Ishikawa (cell line): ENCODE measurements around the gene ANO6.

Source experiments
- CEBPB ChIP-seq: IDR thresholded peaks from 2 replicates; pipeline ENCODE4 v1.6.1; 2012
- CREB1 ChIP-seq: IDR thresholded peaks from 2 replicates; pipeline ENCODE4 v1.6.1; 2012; ENCODE audit warnings: low read depth
- EP300 ChIP-seq: IDR thresholded peaks from 2 replicates; pipeline ENCODE4 v1.6.1; 2012; ENCODE audit warnings: borderline replicate concordance
- FOXM1 ChIP-seq: IDR thresholded peaks from 2 replicates; pipeline ENCODE4 v1.6.1; 2012; ENCODE audit warnings: low read depth, borderline replicate concordance
- NFIC ChIP-seq: IDR thresholded peaks from 2 replicates; pipeline ENCODE4 v1.6.1; 2012
- RAD21 ChIP-seq: IDR thresholded peaks from 2 replicates; pipeline ENCODE4 v1.6.1; 2012; ENCODE audit warnings: low read depth
- TAF1 ChIP-seq: IDR thresholded peaks from 2 replicates; pipeline ENCODE4 v1.6.1; 2012; ENCODE audit warnings: low read depth, mild to moderate bottlenecking
- TCF12 ChIP-seq: IDR thresholded peaks from 2 replicates; pipeline ENCODE4 v1.6.1; 2012; ENCODE audit warnings: low read depth
- TEAD4 ChIP-seq: IDR thresholded peaks from 2 replicates; pipeline ENCODE4 v1.6.1; 2012
- USF1 ChIP-seq: IDR thresholded peaks from 2 replicates; pipeline ENCODE4 v1.6.1; 2012
- ZBTB7A ChIP-seq: IDR thresholded peaks from 2 replicates; pipeline ENCODE4 v1.6.1; 2012; ENCODE audit warnings: low read depth
- TF ChIP-seq, protein P1 (sequence below): IDR thresholded peaks from 2 replicates; pipeline ENCODE4 v1.6.1; 2012
- TF ChIP-seq, protein P2 (sequence below): IDR thresholded peaks from 2 replicates; pipeline ENCODE4 v1.6.1; 2012; ENCODE audit warnings: low read depth, mild to moderate bottlenecking

DNA sequence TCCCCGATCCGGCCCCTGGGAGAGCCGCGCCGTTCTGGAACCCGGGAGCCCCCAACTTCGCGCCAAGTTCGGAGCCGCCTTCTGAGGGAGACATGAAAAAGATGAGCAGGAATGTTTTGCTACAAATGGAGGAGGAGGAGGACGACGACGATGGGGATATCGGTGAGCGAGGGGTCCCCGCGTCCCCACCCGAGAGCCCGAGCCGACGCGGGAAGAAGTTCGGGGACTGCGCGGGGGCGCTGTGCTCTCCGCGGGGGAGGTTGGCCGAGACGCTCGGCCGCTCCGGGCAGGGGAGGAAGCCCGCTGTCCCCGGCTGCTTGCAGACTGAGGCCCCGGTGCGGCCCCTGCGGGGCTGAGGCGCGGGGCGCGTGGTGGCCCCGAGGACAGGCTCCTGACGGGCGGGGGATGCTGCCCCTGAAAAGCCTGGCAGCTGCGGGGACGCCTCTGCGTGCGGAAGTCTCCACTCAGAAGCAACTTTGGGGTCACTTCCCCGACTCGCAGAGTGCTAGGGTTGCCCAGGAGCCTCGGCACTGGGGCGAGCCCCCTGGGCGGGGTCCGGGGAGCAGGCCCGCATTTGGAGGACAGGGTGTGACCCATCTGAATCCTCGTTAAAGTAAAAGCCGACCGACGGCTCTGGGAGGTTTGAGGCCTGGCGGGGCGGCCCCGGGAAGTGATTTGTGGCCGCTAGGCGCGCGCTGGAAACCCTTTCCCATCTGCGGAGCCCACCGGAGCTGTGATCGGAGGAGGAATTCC, 511 bp downstream of the ANO6 start:
- TF ChIP-seq ZBTB7A (no peak), TAF1 (peak; percentile 47), EP300 (no peak), CEBPB (no peak), USF1 (no peak), CREB1 (no peak), RAD21 (no peak), TCF12 (peak; percentile 9; the same call in 1 of the 2 replicates), FOXM1 (no peak), TEAD4 (no peak), NFIC (no peak)
- TF ChIP-seq, protein P1, sequence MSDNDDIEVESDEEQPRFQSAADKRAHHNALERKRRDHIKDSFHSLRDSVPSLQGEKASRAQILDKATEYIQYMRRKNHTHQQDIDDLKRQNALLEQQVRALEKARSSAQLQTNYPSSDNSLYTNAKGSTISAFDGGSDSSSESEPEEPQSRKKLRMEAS, result peak; percentile 16; the same call in 1 of the 2 replicates
- TF ChIP-seq, protein P2, sequence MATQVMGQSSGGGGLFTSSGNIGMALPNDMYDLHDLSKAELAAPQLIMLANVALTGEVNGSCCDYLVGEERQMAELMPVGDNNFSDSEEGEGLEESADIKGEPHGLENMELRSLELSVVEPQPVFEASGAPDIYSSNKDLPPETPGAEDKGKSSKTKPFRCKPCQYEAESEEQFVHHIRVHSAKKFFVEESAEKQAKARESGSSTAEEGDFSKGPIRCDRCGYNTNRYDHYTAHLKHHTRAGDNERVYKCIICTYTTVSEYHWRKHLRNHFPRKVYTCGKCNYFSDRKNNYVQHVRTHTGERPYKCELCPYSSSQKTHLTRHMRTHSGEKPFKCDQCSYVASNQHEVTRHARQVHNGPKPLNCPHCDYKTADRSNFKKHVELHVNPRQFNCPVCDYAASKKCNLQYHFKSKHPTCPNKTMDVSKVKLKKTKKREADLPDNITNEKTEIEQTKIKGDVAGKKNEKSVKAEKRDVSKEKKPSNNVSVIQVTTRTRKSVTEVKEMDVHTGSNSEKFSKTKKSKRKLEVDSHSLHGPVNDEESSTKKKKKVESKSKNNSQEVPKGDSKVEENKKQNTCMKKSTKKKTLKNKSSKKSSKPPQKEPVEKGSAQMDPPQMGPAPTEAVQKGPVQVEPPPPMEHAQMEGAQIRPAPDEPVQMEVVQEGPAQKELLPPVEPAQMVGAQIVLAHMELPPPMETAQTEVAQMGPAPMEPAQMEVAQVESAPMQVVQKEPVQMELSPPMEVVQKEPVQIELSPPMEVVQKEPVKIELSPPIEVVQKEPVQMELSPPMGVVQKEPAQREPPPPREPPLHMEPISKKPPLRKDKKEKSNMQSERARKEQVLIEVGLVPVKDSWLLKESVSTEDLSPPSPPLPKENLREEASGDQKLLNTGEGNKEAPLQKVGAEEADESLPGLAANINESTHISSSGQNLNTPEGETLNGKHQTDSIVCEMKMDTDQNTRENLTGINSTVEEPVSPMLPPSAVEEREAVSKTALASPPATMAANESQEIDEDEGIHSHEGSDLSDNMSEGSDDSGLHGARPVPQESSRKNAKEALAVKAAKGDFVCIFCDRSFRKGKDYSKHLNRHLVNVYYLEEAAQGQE, result 0 out of 2 replicates have a peak, but pooled peaks have one; percentile 18
